ENCODE results near the gene TMEM229B.

- TF ChIP-seq EZH2 (IDR thresholded peaks at IDR 0.05; ENCODE audit: low read depth) = no peak
- TF ChIP-seq, protein P1, sequence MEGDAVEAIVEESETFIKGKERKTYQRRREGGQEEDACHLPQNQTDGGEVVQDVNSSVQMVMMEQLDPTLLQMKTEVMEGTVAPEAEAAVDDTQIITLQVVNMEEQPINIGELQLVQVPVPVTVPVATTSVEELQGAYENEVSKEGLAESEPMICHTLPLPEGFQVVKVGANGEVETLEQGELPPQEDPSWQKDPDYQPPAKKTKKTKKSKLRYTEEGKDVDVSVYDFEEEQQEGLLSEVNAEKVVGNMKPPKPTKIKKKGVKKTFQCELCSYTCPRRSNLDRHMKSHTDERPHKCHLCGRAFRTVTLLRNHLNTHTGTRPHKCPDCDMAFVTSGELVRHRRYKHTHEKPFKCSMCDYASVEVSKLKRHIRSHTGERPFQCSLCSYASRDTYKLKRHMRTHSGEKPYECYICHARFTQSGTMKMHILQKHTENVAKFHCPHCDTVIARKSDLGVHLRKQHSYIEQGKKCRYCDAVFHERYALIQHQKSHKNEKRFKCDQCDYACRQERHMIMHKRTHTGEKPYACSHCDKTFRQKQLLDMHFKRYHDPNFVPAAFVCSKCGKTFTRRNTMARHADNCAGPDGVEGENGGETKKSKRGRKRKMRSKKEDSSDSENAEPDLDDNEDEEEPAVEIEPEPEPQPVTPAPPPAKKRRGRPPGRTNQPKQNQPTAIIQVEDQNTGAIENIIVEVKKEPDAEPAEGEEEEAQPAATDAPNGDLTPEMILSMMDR (conservative IDR thresholded peaks at IDR 0.05) = no peak
Observed at GRCh38 chr14:67522270-67522669, 33.7 kb upstream of the TMEM229B start.
